GM23338 (cell line): ENCODE data around the gene ADAMTSL5.

Experiments used
- CREB1 ChIP-seq: fragments of 250-450 bp; sonication (Bioruptor Pico); IDR thresholded peaks from 2 replicates; pipeline ENCODE4 v1.5.0; 2020; ENCODE audit warnings: low read depth, mild to moderate bottlenecking, moderate library complexity
- EZH2 ChIP-seq: fragments of 200-600 bp; sonication (generic); IDR thresholded peaks from one replicate; pipeline ENCODE4 v1.8.0; 2017; ENCODE audit warnings: antibody characterized with exemption, mild to moderate bottlenecking, low read depth; ENCODE audit not compliant: unreplicated experiment
- EZH2phosphoT487 ChIP-seq: fragments of 200-600 bp; sonication (generic); IDR thresholded peaks from one replicate; pipeline ENCODE4 v1.8.1; 2018; ENCODE audit warnings: antibody characterized with exemption; ENCODE audit not compliant: unreplicated experiment
- JUNB ChIP-seq: IDR thresholded peaks from one replicate; pipeline ENCODE4 v1.6.1; 2016; ENCODE audit warnings: antibody characterized with exemption; ENCODE audit not compliant: unreplicated experiment
- NANOG ChIP-seq: IDR thresholded peaks from 2 replicates; pipeline ENCODE4 v1.6.1; 2016; ENCODE audit warnings: antibody characterized with exemption, borderline replicate concordance
- POLR2AphosphoS5 ChIP-seq: IDR thresholded peaks from 2 replicates; pipeline ENCODE4 v1.6.1; 2016; ENCODE audit warnings: antibody characterized with exemption, low read depth
- STAT1 ChIP-seq: IDR thresholded peaks from one replicate; pipeline ENCODE4 v1.6.1; 2016; ENCODE audit warnings: antibody characterized with exemption; ENCODE audit not compliant: unreplicated experiment
- ZNF114 ChIP-seq: fragments of 250-450 bp; sonication (Bioruptor Pico); IDR thresholded peaks from 2 replicates; pipeline ENCODE4 v1.5.0; 2020; ENCODE audit warnings: mild to moderate bottlenecking, moderate library complexity
- ZNF331 ChIP-seq: fragments of 250-450 bp; sonication (Bioruptor Pico); IDR thresholded peaks from 2 replicates; pipeline ENCODE4 v1.5.0; 2020; ENCODE audit warnings: low read depth, mild to moderate bottlenecking, moderate library complexity
- TF ChIP-seq, protein P1 (sequence below), 2 experiments: fragments of 200-600 bp in 1 of 2; sonication (generic) in 1 of 2; conservative IDR thresholded peaks; 2 replicates each; pipeline versions ENCODE4 v1.5.1 to v1.6.1; 2016 to 2017; ENCODE audit warnings: antibody characterized with exemption in 2 of 2, low read depth in 2 of 2, mild to moderate bottlenecking in 2 of 2, moderate library complexity in 1 of 2
- TF ChIP-seq, protein P2 (sequence below): fragments of 250-450 bp; sonication (Bioruptor Pico); IDR thresholded peaks from 2 replicates; pipeline ENCODE4 v1.5.0; 2020; ENCODE audit warnings: mild to moderate bottlenecking, moderate library complexity
- TF ChIP-seq, protein P3 (sequence below): IDR thresholded peaks from one replicate; pipeline ENCODE4 v1.6.1; 2018; ENCODE audit warnings: antibody characterized with exemption; ENCODE audit not compliant: unreplicated experiment
- TF ChIP-seq, protein P4 (sequence below): IDR thresholded peaks from 2 replicates; pipeline ENCODE4 v1.6.1; 2016; ENCODE audit warnings: antibody characterized with exemption

DNA sequence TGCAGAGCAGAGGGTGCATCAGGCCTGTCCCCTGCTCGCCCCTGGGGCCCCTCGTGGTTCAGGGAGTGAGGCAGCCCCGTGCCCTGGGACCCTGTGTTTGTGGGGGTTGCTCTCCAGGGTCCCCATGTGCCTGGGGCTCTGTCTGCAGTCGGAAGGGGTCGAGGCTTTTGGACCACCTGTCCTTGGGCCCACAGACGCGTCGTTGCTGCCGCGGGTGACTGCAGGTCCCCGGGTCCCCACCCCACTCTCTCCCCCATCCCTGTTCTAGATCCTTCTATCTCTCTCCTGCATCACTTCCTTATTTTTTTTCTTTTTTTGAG, 24.6 kb downstream of the ADAMTSL5 start:
- TF ChIP-seq, protein P1, sequence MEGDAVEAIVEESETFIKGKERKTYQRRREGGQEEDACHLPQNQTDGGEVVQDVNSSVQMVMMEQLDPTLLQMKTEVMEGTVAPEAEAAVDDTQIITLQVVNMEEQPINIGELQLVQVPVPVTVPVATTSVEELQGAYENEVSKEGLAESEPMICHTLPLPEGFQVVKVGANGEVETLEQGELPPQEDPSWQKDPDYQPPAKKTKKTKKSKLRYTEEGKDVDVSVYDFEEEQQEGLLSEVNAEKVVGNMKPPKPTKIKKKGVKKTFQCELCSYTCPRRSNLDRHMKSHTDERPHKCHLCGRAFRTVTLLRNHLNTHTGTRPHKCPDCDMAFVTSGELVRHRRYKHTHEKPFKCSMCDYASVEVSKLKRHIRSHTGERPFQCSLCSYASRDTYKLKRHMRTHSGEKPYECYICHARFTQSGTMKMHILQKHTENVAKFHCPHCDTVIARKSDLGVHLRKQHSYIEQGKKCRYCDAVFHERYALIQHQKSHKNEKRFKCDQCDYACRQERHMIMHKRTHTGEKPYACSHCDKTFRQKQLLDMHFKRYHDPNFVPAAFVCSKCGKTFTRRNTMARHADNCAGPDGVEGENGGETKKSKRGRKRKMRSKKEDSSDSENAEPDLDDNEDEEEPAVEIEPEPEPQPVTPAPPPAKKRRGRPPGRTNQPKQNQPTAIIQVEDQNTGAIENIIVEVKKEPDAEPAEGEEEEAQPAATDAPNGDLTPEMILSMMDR (conservative IDR thresholded peaks at IDR 0.05; ENCODE audit: low read depth in 2 of 2) = no peak
- TF ChIP-seq CREB1 (no peak), EZH2 (no peak), POLR2AphosphoS5 (no peak), NANOG (no peak), JUNB (no peak), EZH2phosphoT487 (no peak), ZNF114 (CRISPR knock-in tag) (no peak), STAT1 (no peak), ZNF331 (CRISPR knock-in tag) (no peak)
- TF ChIP-seq, protein P2, sequence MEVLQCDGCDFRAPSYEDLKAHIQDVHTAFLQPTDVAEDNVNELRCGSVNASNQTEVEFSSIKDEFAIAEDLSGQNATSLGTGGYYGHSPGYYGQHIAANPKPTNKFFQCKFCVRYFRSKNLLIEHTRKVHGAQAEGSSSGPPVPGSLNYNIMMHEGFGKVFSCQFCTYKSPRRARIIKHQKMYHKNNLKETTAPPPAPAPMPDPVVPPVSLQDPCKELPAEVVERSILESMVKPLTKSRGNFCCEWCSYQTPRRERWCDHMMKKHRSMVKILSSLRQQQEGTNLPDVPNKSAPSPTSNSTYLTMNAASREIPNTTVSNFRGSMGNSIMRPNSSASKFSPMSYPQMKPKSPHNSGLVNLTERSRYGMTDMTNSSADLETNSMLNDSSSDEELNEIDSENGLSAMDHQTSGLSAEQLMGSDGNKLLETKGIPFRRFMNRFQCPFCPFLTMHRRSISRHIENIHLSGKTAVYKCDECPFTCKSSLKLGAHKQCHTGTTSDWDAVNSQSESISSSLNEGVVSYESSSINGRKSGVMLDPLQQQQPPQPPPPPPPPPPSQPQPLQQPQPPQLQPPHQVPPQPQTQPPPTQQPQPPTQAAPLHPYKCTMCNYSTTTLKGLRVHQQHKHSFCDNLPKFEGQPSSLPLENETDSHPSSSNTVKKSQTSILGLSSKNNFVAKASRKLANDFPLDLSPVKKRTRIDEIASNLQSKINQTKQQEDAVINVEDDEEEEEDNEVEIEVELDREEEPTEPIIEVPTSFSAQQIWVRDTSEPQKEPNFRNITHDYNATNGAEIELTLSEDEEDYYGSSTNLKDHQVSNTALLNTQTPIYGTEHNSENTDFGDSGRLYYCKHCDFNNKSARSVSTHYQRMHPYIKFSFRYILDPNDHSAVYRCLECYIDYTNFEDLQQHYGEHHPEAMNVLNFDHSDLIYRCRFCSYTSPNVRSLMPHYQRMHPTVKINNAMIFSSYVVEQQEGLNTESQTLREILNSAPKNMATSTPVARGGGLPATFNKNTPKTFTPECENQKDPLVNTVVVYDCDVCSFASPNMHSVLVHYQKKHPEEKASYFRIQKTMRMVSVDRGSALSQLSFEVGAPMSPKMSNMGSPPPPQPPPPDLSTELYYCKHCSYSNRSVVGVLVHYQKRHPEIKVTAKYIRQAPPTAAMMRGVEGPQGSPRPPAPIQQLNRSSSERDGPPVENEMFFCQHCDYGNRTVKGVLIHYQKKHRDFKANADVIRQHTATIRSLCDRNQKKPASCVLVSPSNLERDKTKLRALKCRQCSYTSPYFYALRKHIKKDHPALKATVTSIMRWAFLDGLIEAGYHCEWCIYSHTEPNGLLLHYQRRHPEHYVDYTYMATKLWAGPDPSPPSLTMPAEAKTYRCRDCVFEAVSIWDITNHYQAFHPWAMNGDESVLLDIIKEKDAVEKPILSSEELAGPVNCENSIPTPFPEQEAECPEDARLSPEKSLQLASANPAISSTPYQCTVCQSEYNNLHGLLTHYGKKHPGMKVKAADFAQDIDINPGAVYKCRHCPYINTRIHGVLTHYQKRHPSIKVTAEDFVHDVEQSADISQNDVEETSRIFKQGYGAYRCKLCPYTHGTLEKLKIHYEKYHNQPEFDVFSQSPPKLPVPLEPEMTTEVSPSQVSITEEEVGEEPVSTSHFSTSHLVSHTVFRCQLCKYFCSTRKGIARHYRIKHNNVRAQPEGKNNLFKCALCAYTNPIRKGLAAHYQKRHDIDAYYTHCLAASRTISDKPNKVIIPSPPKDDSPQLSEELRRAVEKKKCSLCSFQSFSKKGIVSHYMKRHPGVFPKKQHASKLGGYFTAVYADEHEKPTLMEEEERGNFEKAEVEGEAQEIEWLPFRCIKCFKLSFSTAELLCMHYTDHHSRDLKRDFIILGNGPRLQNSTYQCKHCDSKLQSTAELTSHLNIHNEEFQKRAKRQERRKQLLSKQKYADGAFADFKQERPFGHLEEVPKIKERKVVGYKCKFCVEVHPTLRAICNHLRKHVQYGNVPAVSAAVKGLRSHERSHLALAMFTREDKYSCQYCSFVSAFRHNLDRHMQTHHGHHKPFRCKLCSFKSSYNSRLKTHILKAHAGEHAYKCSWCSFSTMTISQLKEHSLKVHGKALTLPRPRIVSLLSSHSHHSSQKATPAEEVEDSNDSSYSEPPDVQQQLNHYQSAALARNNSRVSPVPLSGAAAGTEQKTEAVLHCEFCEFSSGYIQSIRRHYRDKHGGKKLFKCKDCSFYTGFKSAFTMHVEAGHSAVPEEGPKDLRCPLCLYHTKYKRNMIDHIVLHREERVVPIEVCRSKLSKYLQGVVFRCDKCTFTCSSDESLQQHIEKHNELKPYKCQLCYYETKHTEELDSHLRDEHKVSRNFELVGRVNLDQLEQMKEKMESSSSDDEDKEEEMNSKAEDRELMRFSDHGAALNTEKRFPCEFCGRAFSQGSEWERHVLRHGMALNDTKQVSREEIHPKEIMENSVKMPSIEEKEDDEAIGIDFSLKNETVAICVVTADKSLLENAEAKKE (CRISPR knock-in tag) = no peak
- TF ChIP-seq, protein P3, sequence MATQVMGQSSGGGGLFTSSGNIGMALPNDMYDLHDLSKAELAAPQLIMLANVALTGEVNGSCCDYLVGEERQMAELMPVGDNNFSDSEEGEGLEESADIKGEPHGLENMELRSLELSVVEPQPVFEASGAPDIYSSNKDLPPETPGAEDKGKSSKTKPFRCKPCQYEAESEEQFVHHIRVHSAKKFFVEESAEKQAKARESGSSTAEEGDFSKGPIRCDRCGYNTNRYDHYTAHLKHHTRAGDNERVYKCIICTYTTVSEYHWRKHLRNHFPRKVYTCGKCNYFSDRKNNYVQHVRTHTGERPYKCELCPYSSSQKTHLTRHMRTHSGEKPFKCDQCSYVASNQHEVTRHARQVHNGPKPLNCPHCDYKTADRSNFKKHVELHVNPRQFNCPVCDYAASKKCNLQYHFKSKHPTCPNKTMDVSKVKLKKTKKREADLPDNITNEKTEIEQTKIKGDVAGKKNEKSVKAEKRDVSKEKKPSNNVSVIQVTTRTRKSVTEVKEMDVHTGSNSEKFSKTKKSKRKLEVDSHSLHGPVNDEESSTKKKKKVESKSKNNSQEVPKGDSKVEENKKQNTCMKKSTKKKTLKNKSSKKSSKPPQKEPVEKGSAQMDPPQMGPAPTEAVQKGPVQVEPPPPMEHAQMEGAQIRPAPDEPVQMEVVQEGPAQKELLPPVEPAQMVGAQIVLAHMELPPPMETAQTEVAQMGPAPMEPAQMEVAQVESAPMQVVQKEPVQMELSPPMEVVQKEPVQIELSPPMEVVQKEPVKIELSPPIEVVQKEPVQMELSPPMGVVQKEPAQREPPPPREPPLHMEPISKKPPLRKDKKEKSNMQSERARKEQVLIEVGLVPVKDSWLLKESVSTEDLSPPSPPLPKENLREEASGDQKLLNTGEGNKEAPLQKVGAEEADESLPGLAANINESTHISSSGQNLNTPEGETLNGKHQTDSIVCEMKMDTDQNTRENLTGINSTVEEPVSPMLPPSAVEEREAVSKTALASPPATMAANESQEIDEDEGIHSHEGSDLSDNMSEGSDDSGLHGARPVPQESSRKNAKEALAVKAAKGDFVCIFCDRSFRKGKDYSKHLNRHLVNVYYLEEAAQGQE = no peak
- TF ChIP-seq, protein P4, sequence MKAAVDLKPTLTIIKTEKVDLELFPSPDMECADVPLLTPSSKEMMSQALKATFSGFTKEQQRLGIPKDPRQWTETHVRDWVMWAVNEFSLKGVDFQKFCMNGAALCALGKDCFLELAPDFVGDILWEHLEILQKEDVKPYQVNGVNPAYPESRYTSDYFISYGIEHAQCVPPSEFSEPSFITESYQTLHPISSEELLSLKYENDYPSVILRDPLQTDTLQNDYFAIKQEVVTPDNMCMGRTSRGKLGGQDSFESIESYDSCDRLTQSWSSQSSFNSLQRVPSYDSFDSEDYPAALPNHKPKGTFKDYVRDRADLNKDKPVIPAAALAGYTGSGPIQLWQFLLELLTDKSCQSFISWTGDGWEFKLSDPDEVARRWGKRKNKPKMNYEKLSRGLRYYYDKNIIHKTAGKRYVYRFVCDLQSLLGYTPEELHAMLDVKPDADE = no peak
